NCI-H345 (cell line): ENCODE measurements around the gene TAS2R9.
"Not testable (repeated sequence)": the region's sequence is repeated elsewhere in the genome, so short reads cannot be mapped to it uniquely, and the experiment has no call there.

Source experiments
- DNase-seq: peaks from one replicate; lab custom pipeline; 2025; lab: John Stamatoyannopoulos, UW

TAS2R9 gene, protein sequence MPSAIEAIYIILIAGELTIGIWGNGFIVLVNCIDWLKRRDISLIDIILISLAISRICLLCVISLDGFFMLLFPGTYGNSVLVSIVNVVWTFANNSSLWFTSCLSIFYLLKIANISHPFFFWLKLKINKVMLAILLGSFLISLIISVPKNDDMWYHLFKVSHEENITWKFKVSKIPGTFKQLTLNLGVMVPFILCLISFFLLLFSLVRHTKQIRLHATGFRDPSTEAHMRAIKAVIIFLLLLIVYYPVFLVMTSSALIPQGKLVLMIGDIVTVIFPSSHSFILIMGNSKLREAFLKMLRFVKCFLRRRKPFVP

DNA sequence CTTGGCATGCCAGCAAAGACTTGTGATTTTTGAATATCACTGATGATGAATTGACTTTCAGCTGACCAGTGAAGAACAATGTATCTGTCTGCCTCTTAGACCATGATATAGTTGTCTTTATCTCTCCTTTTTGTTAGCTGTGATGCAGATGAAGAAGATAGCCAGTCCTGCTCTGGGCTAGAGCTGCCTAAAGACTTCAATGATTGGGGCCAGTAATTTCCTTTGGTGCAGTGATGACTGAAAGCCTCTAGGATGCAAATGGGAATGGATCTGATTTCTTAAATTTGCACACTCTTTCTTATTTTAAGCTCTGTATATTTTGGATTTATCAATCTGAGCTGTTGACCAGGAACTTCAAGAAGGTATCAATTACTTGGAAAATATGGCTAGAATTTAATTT lies at the start of gene TAS2R9:
TAS2R9 (minus strand) TSS at position 101 of the 400 bp plus-strand sequence; CDS start at position 8, 93 bp downstream.
- DNase-seq: no peak

DNA sequence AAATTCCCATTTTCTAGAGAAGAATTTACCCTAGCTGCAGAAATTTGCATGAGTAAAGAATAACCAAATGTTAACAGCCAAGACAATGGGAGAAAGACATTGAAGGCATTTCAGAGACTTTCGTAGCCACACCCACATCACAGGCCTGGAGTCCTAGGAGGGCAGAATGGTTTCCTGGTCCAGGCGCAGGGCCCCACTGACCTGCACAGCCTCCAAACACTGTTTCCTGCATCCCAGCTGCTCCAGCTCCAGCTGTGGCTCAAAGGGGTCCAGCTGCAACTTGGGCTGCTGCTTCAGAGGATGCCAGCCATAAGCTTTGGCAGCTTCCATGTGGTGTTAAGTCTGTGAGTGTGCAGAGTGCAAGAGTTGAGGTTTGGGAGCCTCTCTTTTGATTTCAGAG lies 45.8 kb upstream of the TAS2R9 start:
- DNase-seq: no peak

DNA sequence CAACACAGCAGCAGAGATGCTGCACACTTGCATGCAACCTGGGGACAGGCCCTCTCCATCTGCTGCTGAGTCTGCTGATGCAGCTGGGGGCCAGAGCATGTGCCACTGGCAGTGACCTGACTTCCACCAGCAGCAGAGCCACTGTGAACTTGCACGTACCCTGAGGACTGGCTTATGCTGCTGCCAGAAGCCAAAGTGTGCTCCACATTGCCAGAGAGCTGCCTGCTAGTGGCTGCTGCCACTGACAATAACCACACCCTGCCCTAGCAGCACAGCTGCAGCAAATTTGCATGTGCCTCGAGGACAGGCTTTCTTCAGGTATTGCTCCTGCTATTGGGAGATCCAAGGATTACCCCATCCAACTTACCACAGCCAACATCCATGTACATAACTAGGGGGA lies 43.8 kb upstream of the TAS2R9 start:
- no peak for DNase-seq

DNA sequence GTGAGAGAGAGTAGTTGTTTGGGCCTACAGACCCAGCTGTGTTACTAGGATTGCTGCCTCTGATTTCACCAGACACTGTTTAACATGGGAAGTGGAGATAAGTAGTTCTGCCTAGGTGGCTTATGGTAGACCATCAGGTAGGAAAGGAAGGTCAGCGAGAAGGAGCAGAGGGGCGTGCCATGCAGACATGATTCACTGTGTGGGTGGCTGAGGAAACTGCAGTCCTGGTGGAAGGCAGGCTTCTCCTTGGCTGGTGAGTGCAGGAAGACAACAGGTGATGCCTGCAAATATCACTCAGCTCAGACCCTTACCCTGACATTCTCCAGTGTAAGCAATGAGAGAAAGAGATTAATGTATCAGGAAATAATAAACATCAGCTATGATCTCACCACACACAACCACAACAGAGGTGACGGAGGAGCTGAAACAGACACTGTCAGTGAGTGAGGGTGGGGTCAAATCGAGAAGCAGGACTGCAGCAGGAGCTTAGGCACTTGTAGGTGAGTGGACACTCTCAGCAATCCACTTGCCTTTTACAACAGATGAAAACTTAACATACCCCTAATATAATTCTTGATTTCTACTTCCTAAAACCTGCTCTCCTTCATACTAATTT lies 41.4 kb upstream of the TAS2R9 start:
- DNase-seq: no peak

DNA sequence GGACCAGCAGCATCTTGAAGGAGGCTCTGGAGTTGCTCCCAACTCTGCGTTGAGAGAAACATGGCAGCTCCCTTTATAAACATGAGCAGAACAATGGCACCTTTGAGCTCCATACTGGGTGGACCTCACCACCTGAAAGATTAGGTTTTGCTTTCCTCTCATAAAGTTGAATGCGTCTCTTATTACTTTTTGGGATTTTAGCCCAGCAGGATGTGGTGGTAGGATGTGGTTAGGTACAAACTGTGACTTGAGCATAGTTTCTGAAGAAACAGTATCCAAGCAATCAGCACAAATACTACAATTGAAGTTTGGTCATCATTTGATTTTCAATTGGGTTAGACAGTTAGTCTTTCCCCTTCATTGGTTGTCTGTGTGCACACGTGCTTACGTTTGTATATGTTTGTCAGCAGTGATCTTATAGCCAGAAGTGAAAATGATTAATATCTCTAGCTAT lies 39.5 kb upstream of the TAS2R9 start, which contains the start of gene PRR4:
PRR4 (minus strand) TSS at position 51 of the 454 bp plus-strand sequence; CDS start at position 13, 38 bp downstream.
- no peak for DNase-seq

DNA sequence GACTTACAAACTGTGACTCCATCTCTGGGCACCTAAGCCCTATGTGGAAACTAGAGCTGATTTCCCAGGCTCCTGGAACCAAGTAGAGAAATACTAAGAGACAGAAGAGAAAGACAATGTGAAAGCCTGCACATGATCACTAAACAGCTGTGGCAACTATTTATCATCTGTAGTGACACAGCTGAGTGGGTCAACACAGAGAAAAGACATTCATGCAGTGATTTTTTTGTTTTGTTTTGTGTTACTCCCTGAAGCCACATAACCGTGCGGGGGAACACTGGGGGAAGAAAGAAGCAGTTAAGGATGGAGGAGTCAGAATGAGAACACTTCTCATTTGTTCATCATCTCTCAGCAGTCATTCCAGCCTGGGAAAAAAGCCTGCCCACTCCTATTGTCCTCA lies 37.8 kb upstream of the TAS2R9 start:
- no peak for DNase-seq

DNA sequence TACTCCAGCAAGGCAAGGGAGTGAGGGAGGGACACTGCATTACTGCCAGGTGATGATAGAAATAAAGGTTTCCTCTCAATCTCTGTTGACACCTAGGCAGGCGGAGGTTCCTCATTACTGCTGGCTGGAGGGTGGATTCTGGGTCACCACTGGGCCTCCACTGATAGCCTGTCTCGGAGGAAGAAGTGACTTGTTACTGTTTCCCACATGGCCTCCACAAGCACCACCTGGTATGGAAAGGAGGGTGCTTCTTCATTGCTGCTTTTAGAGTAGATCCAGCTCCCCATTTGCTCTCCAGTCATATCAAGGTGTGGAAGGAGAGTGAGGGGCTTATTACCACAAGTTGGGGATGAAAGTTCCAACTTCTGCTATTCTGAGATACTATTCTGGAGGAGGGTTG lies 32.9 kb upstream of the TAS2R9 start:
- no peak for DNase-seq

DNA sequence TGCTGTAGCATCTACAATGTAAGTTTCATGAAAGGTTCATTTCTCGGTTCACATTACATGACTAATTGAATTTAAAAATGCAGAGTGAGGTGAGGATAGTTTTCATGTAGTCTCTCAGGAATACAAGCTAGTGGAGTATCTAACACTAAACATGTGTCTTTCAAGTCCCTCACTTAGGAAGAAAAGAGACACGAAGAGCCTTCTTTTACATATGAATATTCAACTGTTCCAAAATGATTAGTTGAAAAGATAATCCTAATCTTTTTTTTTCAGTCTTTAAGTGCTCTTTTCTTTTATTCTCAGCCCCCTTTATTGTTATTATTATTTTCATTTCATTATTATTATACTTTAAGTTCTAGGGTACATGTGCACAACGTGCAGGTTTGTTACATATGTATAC lies 28.5 kb upstream of the TAS2R9 start:
- no peak for DNase-seq

DNA sequence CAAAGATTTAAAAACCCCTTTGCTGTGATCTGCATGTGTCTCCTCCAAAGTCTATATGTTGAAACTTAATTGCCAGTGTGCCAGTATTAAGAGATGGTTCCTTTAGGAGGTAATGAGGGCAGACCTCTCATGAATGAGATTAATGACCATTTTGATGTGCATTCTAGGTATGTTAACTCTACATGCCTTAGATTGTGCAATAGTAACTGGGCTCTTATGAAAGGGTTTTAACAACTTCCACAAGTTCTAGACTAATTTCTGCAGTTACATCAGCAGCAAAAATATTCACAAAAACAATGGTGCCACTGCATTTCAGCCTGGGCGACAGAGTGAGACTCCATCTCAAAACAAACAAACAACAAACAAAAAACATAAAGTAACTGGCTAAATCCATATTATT lies 20.0 kb upstream of the TAS2R9 start:
- DNase-seq: no peak

DNA sequence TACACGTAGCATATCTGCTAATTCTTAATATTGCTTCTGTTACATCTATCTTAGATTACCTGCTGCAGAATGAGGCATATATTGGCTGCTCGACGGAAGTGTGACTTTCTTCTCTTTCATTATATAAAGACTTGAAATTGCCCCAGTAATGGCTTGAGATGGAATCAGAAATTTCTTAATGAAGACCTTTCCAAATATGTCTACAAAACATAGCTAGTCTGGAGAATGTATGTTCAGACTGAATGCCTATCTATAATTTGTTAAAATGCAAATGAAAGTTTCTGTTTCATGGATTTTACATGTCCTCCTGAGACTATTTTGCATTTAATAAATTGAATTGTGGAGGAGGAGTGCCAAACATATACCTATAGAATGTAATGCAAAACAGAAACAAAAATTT lies 16.3 kb upstream of the TAS2R9 start, which contains the start of gene TAS2R10:
TAS2R10 (minus strand) TSS at position 101 of the 400 bp plus-strand sequence; CDS start at position 12, 89 bp downstream.
- no peak for DNase-seq

DNA sequence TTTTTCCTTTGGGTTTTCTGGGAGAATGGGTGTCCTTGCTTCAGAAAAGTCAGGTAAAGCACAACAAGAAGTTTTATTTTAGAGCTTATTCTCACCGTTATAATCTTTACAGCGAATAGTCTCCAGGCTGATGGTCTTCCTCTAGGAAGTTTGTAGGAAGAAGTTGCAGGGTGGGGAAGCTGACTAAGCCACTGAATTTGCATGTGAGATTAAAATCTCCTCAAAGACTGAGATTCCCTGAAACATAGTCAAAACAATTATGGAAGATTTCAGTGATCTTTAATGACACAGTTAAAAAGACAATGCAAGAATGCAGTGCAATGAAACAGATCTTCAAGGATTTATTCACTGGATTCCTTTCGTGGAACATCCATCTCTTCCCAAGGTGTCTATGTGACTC lies 15.0 kb upstream of the TAS2R9 start:
- DNase-seq: no peak

DNA sequence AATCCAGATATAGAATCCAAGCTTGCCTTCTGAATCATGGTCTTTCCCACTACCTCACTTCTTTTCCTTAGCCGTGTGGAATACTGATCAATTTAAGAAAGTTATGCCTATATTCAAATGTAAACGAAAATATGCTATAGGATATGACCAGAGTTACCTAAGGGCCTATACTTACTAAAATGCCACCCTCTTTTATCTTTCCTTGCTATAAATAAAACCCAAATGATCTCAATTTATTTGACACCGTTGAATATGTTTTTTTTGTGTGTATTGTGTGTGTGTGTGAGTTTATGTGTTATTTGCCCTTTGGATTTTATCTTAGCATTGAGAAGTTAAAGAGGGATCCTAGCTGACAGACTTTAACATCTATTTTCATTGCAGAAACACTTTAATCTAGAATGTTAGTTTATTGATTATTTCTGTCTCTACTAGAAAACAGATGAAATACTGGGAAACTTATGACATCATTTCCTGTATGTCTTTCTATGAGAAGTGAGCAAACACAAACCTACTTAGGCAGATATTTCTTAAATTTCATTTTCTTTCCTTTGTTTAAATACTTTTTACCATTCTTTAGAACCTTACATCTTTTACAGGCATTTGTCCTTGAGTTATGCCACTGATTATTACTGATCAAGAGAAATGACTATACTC lies 2.0 kb upstream of the TAS2R9 start:
- no peak for DNase-seq

DNA sequence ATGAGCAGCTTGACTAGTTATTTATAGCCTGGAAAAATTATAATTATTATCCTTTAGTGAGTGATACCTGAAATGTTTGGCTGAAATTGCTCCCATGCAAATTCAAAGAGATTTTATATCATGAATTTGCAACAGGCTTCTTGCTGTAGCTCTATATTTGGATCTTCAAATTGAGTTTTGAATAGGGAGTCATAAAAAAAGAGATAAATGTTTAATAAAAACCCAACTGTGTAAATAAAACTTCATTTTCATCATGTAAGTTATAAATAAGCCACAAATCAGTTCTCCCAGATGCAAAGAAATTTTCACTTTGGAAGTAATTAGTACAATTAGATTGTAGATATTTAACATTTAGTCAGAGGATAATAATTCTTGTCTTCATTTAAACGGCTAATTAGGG lies 2.8 kb downstream of the TAS2R9 start, which contains the start of gene TAS2R8:
TAS2R8 (minus strand) TSS at position 101 of the 400 bp plus-strand sequence. CDS start 306 bp downstream, outside the sequence.
- DNase-seq: no peak

DNA sequence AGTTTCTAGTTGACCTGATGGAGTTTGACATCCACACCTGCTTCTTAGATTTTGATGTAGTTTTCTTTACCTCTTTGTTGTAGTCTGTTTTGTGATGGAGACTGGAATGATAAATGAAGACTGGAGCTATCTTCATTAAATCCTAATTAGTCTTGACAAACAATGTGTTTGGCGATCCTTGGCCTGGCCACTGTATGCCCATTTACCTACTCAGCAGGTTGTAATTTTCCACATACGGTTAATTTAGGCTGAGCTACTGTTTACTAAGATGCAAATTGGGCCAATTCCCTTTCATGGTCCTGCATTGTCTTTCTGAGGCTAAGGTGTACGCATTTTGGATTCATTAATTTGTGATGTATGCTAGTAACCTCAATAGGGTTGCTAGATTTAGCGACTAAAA lies 7.4 kb downstream of the TAS2R9 start, which contains the start of gene TAS2R7:
TAS2R7 (minus strand) TSS at position 41 of the 400 bp plus-strand sequence. CDS start 57 bp downstream, outside the sequence.
- DNase-seq: no peak

DNA sequence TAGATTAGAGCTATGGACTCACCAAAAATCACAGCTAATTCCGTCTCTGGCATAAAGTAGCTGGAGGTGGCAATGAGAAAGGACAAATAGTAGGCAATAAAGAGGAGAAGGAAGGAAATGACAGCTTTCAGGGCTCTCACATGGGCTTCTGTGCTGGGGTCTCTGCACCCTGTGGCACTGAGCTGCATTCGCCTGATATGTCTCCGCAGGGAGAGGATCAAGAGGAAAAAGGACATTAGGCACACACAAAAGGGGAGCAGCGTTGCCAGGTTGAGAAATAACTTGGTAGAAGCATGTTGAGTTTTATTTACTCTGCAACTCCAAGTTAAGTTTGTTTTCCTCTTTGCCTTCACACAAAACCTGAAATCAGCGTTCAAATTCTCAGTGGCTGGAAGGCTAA lies 8.2 kb downstream of the TAS2R9 start:
- no peak for DNase-seq

DNA sequence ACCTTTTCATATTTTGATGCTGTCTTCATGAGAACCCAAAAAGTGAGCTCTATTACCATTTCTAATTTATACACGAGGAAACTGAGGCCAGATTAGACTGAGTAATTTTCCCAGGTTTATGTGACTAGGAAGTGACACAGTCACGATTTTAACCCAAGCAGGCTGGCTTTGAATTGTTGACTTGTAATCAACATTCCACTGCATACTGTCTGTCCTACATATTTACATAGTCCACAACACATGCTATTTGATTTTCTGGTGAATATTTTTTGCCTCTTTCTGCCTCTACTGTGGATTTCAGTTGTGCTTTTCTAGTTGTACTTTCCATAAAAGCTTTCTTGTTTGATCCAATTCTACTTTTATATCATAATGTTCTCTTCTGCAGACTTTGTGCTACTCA lies 15.7 kb downstream of the TAS2R9 start:
- DNase-seq: no peak

DNA sequence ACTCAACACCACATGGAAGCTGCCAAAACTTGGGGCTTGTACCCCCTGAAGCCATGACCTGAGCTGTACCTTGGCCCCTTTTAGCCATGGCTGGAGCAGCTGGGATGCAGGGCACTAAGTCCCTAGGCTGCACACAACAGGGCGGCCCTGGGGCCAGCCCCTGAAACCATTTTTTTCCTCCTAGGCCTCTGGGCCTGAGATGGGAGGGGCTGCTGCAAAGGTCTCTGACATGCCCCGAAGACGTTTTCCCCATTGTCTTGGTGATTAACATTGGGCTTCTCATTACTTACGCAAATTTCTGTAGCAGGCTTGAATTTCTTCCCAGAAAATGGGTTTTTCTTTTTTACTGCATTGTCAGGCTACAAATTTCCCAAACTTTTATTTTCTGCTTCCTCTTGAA lies 18.2 kb downstream of the TAS2R9 start:
- not testable (repeated sequence) for DNase-seq

DNA sequence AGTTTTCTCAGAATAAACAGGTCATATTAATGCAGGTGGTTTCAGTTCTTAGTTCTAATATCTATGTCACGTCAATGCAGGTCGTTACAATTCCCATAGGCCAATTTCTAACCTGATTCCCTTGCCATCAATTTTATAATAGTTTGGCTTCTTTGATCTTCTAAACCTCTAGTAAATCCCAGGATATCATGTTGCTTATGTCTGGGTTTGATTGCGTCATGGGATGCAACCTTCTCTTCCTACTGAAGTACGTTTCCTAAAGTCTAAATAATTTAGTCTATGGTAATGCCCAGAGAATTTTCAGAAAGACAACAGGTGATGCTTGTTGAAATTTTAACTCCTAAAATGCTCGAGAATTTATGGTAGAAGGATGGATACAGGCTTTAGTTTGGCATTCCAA lies 26.7 kb downstream of the TAS2R9 start:
- no peak for DNase-seq

DNA sequence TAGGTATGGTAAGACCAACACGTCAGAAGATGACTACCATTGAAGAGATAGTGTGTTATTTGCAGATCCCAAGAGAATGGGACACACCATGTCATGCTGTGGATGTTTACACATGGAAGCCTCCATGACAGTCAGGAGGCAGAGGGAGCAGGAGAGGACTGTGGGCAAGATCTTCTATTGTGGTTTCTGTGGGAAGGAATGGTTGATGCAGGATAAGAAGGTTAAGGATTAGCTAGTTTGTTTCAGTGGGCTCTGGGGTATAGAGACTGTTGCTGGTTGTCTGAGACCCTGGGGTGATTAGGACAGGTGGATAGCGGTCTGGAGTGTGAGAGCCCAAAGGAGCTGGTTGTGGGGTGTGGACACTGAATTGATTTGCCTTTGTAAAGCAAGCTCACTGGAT lies 30.9 kb downstream of the TAS2R9 start:
- DNase-seq: no peak

DNA sequence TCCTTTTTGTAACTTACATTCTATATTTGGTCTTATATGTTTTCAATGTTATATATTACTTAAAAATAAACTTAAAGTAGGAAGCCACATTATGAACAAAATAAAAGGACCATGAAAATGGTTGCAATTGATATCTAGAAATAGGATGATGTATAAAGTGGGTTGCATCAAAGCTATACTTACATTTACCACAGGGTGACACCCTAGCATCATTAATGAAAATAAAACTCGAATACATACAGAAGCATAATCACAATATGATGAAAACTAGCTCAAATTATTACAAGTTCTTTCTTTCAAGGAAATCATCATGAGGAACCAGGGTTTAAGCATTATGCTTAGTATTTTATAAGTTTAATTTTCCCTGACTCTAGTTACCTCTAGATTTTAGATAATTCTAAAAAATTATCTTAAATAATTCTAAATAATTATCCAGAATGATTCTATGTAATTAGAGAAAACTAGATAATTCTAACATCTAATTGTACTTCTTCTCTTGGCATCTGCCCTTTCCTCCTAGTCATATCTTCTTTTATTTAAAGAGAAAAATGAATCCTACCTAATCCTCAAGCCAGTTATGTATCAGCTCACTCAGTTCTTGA lies 38.7 kb downstream of the TAS2R9 start:
- peak; percentile 24 for DNase-seq

DNA sequence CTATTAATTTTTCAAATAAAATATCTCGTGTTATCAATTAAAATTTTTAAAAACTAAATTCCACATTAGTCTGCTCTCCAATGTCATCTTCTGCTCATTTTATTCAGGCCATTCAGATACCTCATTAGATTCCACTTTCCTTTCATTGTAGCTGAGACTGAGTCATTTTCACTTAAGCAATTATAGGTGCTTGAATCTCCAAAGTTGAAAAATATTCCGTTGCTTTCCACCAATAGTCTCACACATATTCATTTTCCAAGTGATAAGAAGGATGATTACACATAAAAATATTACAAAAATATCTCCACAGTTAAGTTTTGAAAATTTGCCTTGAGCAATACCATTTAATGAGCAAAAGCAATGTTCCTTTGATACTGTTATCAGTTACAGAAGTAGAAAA lies 50.3 kb downstream of the TAS2R9 start:
- no peak for DNase-seq
